ENCODE measurements around the gene PTCD1. TPM values are rescaled to one million over a fixed set of nuclear protein-coding genes. Genes with fewer than 3 reads are reported as not detected.

PTCD1 gene
- total and polyA plus RNA-seq, 2 donors (not counting 1 experiment from before 2014, with no cell fraction given): 2.3 to 8.1 TPM

DNA sequence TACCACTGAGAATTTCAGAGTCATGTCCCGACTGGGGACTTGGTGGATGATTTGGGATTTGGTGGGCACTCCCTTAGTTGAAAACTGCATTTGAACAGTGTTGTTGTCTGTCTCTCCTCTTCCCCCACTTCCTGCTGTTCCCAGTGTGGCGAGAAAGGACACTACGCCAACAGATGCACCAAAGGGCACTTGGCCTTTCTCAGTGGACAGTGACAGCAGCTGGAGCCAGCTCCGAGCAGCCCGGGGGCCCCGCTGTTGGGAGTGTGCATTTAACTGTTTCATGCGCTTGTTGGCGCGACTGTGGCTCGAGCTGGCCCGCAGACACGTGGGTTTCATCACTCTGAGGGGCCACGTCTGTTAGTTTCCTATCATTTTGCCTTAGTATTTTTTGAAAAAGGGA, 17.7 kb upstream of the PTCD1 start:
- Histone ChIP-seq H3K27ac (ENCODE audit: insufficient read depth, low read length) (no peak overlapping the region), H3K79me2 (ENCODE audit: control insufficient read depth, insufficient read depth, low read length) (peaks cover 32% of the 10 kb centered on the region), H4K20me1 (ENCODE audit: control insufficient read depth, extremely low read depth, insufficient read depth, low read length) (no peaks in the 10 kb centered on the region), H3K9me3 (ENCODE audit: control insufficient read depth, insufficient read depth, low read depth, low read length) (no peaks in the 10 kb centered on the region), H3K4me2 (ENCODE audit: extremely low read depth, insufficient read depth, low read length) (no peak overlapping the region), H2AFZ (ENCODE audit: low read length) (no peak overlapping the region), H3K4me1 (ENCODE audit: control insufficient read depth, extremely low read depth, insufficient read depth, low read length) (no peaks in the 10 kb centered on the region), H3K27me3 (ENCODE audit: control insufficient read depth, insufficient read depth, low read length) (no peaks in the 10 kb centered on the region), H3K9ac (ENCODE audit: insufficient read depth, low read length) (no peak overlapping the region), H3K36me3 (ENCODE audit: control insufficient read depth, insufficient read depth, low read length) (peaks cover 31% of the 10 kb centered on the region), H3K4me3 (replicated peaks in 1 of 4; ENCODE audit: control extremely low read depth in 1 of 4, insufficient read depth in 1 of 4, low read depth in 3 of 4, low read length in 4 of 4) (no peak overlapping the region)
- no peak for TF ChIP-seq EZH2 (IDR thresholded peaks at IDR 0.05; ENCODE audit: low read length, missing control alignments)
- TF ChIP-seq CTCF (conservative IDR thresholded peaks at IDR 0.05 in 1 of 2, IDR thresholded peaks at IDR 0.05 in 1 of 2; ENCODE audit: low read depth in 1 of 2, low read length in 2 of 2): no peak
- DNase-seq (ENCODE audit: low read depth in 2 of 2): no peak

DNA sequence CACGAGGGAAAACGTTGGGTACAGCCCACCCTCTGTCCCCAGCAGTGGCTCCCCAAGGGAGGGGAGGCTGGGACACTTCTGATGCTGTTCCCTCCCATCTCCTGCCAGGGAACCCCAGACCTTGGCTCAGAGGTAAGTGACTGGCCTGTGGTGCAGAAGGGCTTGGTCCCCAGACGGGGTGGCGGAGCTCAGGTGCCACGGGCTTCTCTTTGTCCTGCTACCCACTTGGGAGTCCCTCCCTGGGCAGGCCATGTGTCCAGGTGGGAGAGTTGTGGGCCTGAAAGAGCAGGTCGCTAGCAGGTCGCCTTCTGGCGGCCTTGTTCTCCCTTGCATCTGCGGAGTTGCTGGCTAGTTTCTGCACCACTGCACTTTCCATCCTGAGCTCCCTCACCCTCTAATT, 17.3 kb upstream of the PTCD1 start:
- H3K27me3 ChIP-seq (ENCODE audit: control insufficient read depth, insufficient read depth, low read length): no peaks in the 10 kb centered on the region
- H2AFZ ChIP-seq (ENCODE audit: low read length): no peak overlapping the region
- H3K4me1 ChIP-seq (ENCODE audit: control insufficient read depth, extremely low read depth, insufficient read depth, low read length): no peaks in the 10 kb centered on the region
- TF ChIP-seq EZH2 (IDR thresholded peaks at IDR 0.05; ENCODE audit: low read length, missing control alignments): no peak
- TF ChIP-seq CTCF (conservative IDR thresholded peaks at IDR 0.05 in 1 of 2, IDR thresholded peaks at IDR 0.05 in 1 of 2; ENCODE audit: low read depth in 1 of 2, low read length in 2 of 2): no peak
- peaks cover 31% of the 10 kb centered on the region for H3K36me3 ChIP-seq (ENCODE audit: control insufficient read depth, insufficient read depth, low read length)
- H3K9me3 ChIP-seq (ENCODE audit: control insufficient read depth, insufficient read depth, low read depth, low read length): no peaks in the 10 kb centered on the region
- no peaks in the 10 kb centered on the region for H4K20me1 ChIP-seq (ENCODE audit: control insufficient read depth, extremely low read depth, insufficient read depth, low read length)
- no peak overlapping the region for H3K9ac ChIP-seq (ENCODE audit: insufficient read depth, low read length)
- no peak for DNase-seq (ENCODE audit: low read depth in 2 of 2)
- H3K79me2 ChIP-seq (ENCODE audit: control insufficient read depth, insufficient read depth, low read length): peaks cover 28% of the 10 kb centered on the region
- H3K27ac ChIP-seq (ENCODE audit: insufficient read depth, low read length): no peak overlapping the region
- no peak overlapping the region for H3K4me2 ChIP-seq (ENCODE audit: extremely low read depth, insufficient read depth, low read length)
- H3K4me3 ChIP-seq (replicated peaks in 1 of 4; ENCODE audit: control extremely low read depth in 1 of 4, insufficient read depth in 1 of 4, low read depth in 3 of 4, low read length in 4 of 4): no peak overlapping the region

DNA sequence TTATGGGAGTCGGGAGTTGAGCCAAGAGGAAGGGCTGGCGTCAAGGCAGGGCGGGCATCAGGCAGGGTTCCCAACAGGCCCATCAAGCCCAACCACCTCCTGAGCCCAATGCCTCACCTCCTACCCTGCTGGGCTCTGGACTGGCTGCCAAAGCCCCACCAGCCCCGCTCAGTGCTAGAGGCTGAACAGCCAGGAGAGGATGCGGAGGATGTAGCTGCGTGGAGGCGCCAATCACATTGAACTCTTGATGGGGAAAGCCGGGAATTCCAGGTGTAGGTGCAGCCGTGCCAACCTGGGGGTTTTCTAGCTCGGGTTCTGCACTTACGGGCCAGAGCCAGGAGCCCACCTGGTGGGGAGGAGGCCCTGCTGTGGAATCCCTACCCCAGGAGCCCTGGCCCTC, 14.5 kb upstream of the PTCD1 start:
- no peak for DNase-seq (ENCODE audit: low read depth in 2 of 2)

More for the DNA sequence above, 14.5 kb upstream of the PTCD1 start:
- Histone ChIP-seq H3K4me3 (replicated peaks in 1 of 4; ENCODE audit: control extremely low read depth in 1 of 4, insufficient read depth in 1 of 4, low read depth in 3 of 4, low read length in 4 of 4) (no peak overlapping the region), H3K9ac (ENCODE audit: insufficient read depth, low read length) (no peak overlapping the region), H2AFZ (ENCODE audit: low read length) (no peak overlapping the region), H3K36me3 (ENCODE audit: control insufficient read depth, insufficient read depth, low read length) (peaks cover 36% of the 10 kb centered on the region), H3K4me1 (ENCODE audit: control insufficient read depth, extremely low read depth, insufficient read depth, low read length) (no peaks in the 10 kb centered on the region), H3K9me3 (ENCODE audit: control insufficient read depth, insufficient read depth, low read depth, low read length) (no peaks in the 10 kb centered on the region), H3K79me2 (ENCODE audit: control insufficient read depth, insufficient read depth, low read length) (peaks cover 5% of the 10 kb centered on the region), H3K4me2 (ENCODE audit: extremely low read depth, insufficient read depth, low read length) (no peak overlapping the region), H3K27me3 (ENCODE audit: control insufficient read depth, insufficient read depth, low read length) (no peaks in the 10 kb centered on the region), H3K27ac (ENCODE audit: insufficient read depth, low read length) (no peak overlapping the region), H4K20me1 (ENCODE audit: control insufficient read depth, extremely low read depth, insufficient read depth, low read length) (no peaks in the 10 kb centered on the region)
- no peak for TF ChIP-seq CTCF (conservative IDR thresholded peaks at IDR 0.05 in 1 of 2, IDR thresholded peaks at IDR 0.05 in 1 of 2; ENCODE audit: low read depth in 1 of 2, low read length in 2 of 2)
- TF ChIP-seq EZH2 (IDR thresholded peaks at IDR 0.05; ENCODE audit: low read length, missing control alignments): no peak

Data from fibroblast of lung (primary cell).